Upper lobe of right lung (tissue), 1 donor: Measurements from ENCODE around the gene ADGRV1. TPM values are rescaled to one million over a fixed set of nuclear protein-coding genes. Genes with fewer than 3 reads are reported as not detected.

Source experiments
- ATAC-seq: fragments of 200-7000 bp; cut with Tn5 transposase; one replicate; pipeline ENCODE4 v1.9.1; 2020; ENCODE audit warnings: mild to moderate bottlenecking, moderate library complexity
- DNase-seq: peaks from one replicate; pipeline ENCODE4 v3.0.0-alpha.2; 2020
- H3K27ac ChIP-seq: fragments of 200-600 bp; one replicate; pipeline ENCODE4 v1.8.0; 2022
- H3K27me3 ChIP-seq: fragments of 200-600 bp; one replicate; pipeline ENCODE4 v1.8.0; 2022; ENCODE audit warnings: mild to moderate bottlenecking
- H3K36me3 ChIP-seq: fragments of 200-600 bp; one replicate; pipeline ENCODE4 v1.8.0; 2022
- H3K4me1 ChIP-seq: fragments of 200-600 bp; one replicate; pipeline ENCODE4 v1.8.0; 2022
- H3K4me3 ChIP-seq: fragments of 200-600 bp; one replicate; pipeline ENCODE4 v1.8.0; 2022; ENCODE audit warnings: mild to moderate bottlenecking
- H3K9me3 ChIP-seq: fragments of 200-600 bp; one replicate; pipeline ENCODE4 v1.8.0; 2022
- intact Hi-C: fragments of 100-400 bp; cut with DNase I; formaldehyde crosslinking; loops from one replicate; pipeline ENCODE4 v1.11.0; 2022
- total RNA-seq: library from RNA; stranded (reverse); fragmentation: NEBNext Ultra II Directional; extraction: Animal tissue kit (Norgen Biotek cat#: 25700); gene quantifications from one replicate; pipeline ENCODE4 v1.2.1, GENCODE V29; 2021
- TF ChIP-seq, protein P1 (sequence below): fragments of 200-600 bp; IDR thresholded peaks from one replicate; pipeline ENCODE4 v1.8.0; 2022; ENCODE audit warnings: antibody characterized with exemption
- donor health status: DM: no; HTN: yes; CAD: no; lungs with severe emphysema.

Gene ADGRV1
- total RNA-seq, 1 donor from 2014 or later: 47.1 TPM

DNA sequence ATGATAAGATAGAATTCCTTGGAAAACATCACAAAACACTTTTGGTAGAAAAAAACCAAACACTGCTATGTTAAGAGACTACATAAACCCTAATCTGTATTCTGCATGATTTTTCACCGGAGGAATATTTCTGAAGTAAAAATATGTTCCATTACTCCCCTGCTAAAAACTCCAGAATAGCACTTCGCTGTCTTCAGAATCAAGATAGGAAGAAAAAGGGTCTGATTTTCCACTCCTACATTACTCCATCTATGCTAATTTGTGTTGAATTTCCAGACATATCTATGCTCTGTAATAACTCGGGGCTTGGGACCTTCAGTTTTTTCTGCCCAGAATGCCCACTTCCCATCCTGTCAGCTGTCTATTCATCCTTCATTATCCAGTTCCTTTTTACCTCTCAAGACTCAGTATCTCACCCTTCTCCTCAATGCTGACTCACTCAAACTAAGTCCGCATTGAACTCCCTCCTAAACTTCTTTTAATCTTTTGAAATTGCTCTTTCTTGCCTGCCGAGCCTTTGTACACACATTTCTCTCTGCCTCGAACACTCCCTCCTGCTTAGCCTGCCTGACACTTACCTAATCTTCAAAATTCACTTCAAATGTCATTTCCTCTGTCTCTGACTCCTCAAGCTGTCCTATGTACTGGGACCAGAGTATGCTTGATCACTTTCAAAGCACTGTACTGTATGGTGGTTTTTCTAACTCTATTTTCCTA, 653.6 kb downstream of the ADGRV1 start:
- H3K4me3 ChIP-seq: no peak overlapping the region
- DNase-seq (no peak), ATAC-seq (peak; percentile 58)
- no peaks in the 10 kb centered on the region for H3K27me3 ChIP-seq
- no peaks in the 10 kb centered on the region for H3K36me3 ChIP-seq
- H3K9me3 ChIP-seq: no peaks in the 10 kb centered on the region
- H3K27ac ChIP-seq: peak overlapping the region; percentile 51
- TF ChIP-seq, protein P1, sequence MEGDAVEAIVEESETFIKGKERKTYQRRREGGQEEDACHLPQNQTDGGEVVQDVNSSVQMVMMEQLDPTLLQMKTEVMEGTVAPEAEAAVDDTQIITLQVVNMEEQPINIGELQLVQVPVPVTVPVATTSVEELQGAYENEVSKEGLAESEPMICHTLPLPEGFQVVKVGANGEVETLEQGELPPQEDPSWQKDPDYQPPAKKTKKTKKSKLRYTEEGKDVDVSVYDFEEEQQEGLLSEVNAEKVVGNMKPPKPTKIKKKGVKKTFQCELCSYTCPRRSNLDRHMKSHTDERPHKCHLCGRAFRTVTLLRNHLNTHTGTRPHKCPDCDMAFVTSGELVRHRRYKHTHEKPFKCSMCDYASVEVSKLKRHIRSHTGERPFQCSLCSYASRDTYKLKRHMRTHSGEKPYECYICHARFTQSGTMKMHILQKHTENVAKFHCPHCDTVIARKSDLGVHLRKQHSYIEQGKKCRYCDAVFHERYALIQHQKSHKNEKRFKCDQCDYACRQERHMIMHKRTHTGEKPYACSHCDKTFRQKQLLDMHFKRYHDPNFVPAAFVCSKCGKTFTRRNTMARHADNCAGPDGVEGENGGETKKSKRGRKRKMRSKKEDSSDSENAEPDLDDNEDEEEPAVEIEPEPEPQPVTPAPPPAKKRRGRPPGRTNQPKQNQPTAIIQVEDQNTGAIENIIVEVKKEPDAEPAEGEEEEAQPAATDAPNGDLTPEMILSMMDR: no peak
- intact Hi-C loops: no loop called here
- peaks cover 13% of the 10 kb centered on the region for H3K4me1 ChIP-seq

DNA sequence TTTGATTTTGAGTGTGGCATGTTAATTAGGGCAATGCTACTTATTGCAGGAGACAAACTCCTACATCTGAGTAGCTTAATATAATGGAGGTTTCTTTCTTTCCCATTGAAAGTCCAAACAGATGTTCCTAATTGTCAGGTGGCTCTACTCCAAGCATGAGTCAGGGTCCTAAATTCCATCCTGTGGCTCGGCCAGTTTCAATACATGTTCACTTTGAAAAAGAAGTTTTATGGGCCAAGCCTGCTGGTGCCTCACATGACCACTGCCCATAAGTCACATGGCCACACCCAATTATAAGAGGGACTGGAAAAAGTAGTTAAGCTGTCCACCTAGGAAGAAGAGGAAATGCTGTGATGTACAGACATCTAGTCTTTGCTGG, 654.1 kb downstream of the ADGRV1 start:
- intact Hi-C loops: no loop called here
- ATAC-seq (peak; percentile 19), DNase-seq (no peak)
- peak overlapping the region; percentile 51 for H3K27ac ChIP-seq
- TF ChIP-seq, protein P1: no peak
- H3K36me3 ChIP-seq: no peaks in the 10 kb centered on the region
- H3K4me3 ChIP-seq: no peak overlapping the region
- peaks cover 13% of the 10 kb centered on the region for H3K4me1 ChIP-seq
- no peaks in the 10 kb centered on the region for H3K9me3 ChIP-seq
- H3K27me3 ChIP-seq: no peaks in the 10 kb centered on the region

Other genes with a start within 250 kb of the ADGRV1 start
- 20.6 TPM for gene CETN3, start 149.0 kb upstream of the ADGRV1 start, total RNA-seq
- gene MBLAC2, start 84.0 kb upstream of the ADGRV1 start, total RNA-seq: 4.5 TPM
- gene POLR3G, start 83.9 kb upstream of the ADGRV1 start, total RNA-seq: 0.93 TPM
- gene LYSMD3, start 29.2 kb upstream of the ADGRV1 start, total RNA-seq: 21.0 TPM